ENCODE measurements around the gene PRM2. TPM values are rescaled to one million over a fixed set of nuclear protein-coding genes. Genes with fewer than 3 reads are reported as not detected.

Gene PRM2
- total RNA-seq, 4 donors from 2014 or later = not detected

DNA sequence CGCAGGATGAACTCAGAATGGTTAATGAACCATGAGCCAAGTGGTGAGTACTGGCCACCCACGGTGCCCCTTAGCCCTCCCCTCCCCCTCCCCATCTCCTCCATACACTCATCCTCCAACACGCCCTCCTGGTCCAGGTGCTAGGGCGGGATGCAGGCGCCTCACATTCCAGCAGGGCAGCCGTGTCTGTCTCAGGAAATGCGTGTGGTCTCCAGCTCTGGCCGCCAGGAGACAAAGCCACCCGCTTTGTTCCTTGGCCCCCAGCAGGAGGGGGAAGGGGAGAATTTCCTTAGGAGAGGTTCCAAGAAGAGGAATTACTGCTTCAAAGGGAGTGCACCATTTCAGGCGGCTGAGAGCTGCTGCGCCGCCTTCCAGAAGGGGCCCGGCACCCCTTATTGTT, 39.2 kb upstream of the PRM2 start:
- no peaks in the 10 kb centered on the region for H3K27me3 ChIP-seq
- WGBS, 2 donors (ENCODE audit: low coverage in 1 of 2) = 65 to 100% methylated on average over 1 to 9 of the region's 13 CpGs
- TF ChIP-seq POLR2A (IDR thresholded peaks at IDR 0.05) (no peak), POLR2AphosphoS5 (IDR thresholded peaks at IDR 0.05) (no peak), EP300 (IDR thresholded peaks at IDR 0.05) (no peak)
- TF ChIP-seq, protein P1, sequence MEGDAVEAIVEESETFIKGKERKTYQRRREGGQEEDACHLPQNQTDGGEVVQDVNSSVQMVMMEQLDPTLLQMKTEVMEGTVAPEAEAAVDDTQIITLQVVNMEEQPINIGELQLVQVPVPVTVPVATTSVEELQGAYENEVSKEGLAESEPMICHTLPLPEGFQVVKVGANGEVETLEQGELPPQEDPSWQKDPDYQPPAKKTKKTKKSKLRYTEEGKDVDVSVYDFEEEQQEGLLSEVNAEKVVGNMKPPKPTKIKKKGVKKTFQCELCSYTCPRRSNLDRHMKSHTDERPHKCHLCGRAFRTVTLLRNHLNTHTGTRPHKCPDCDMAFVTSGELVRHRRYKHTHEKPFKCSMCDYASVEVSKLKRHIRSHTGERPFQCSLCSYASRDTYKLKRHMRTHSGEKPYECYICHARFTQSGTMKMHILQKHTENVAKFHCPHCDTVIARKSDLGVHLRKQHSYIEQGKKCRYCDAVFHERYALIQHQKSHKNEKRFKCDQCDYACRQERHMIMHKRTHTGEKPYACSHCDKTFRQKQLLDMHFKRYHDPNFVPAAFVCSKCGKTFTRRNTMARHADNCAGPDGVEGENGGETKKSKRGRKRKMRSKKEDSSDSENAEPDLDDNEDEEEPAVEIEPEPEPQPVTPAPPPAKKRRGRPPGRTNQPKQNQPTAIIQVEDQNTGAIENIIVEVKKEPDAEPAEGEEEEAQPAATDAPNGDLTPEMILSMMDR (IDR thresholded peaks at IDR 0.05) = no peak
- H3K4me1 ChIP-seq = peaks cover 0 to 7% (median 0%) of the 10 kb centered on the region in 3 donors
- H3K27ac ChIP-seq = no peak overlapping the region
- H3K9me3 ChIP-seq = no peaks in the 10 kb centered on the region
- H3K36me3 ChIP-seq = no peaks in the 10 kb centered on the region
- ATAC-seq = no peak
- H3K4me3 ChIP-seq = no peak overlapping the region

DNA sequence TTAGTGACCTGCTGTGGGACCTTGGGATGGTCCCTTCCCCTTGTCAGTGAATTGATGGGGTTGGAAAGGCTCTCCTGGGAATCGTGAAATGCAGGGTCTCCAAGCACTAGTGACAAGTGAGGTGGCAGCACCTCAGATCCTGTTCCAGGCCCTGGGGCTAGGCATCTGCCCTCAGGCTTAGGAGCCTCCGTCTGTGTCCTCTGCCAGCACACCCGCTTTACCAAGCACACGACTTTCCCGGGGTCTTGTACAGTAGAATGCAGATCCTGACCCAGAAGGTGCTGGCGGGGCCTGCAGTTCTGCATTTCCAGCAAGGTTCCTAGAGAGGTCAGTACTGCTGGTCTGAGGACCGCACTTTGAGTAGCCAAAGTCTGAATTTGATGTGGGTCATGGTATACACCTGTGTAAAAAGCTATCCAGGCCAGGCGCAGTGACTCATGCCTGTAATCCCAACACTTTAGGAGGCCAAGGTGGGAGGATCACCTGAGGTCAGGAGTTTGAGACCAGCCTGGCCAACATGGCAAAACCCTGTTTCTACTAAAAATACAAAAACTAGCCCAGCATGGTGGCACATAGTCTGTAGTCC, 38.1 kb upstream of the PRM2 start:
- Histone ChIP-seq H3K9me3 (no peaks in the 10 kb centered on the region), H3K27me3 (no peaks in the 10 kb centered on the region), H3K4me1 (peaks cover 0 to 7% (median 0%) of the 10 kb centered on the region in 3 donors), H3K4me3 (no peak overlapping the region), H3K27ac (no peak overlapping the region), H3K36me3 (no peaks in the 10 kb centered on the region)
- WGBS, 2 donors (ENCODE audit: low coverage in 1 of 2) = 96% methylated on average over 4 of the region's 8 CpGs; no CpG with 5 or more reads in 1 of the 2 donors
- TF ChIP-seq POLR2AphosphoS5 (IDR thresholded peaks at IDR 0.05) (no peak), EP300 (IDR thresholded peaks at IDR 0.05) (no peak)
- TF ChIP-seq, protein P1 (IDR thresholded peaks at IDR 0.05) = no peak
- no peak for ATAC-seq

DNA sequence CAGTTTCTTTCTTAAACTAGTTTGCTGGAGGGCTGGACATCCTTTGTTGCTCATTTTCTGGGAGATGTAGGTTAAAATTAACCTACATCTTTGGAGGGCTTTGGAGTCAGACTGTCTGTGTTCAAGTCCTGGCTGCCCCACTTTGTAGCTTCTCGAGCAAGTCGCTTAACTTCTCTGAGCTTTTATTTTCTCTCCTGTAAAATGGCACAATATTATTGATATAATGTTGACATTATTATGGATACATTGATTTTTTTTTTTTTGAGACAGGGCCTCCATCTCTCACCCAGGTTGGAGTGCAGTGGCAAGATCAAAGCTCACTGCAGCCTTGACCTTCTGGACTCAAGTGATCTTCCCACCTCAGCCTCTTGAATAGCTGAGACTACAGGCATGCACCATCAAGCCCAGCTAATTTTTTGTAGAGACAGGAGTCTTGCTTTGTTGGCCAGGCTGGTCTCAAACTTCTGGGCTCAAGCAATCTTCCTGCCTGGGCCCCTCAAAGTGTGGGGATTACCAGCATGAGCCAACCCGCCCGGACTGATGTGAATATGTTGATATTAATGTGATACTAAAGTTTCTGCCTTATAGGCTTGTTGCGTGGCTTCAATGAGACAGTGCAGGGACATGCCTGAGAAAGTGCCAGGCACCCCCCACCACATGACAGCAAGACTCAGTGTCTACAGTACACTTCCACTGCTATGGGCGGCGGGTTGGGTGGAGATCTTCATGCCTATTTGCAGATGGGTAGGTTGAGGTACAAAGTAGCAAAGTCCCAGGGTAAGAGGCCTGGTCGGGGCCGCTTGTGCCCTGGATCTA, 37.4 kb upstream of the PRM2 start:
- H3K36me3 ChIP-seq = no peaks in the 10 kb centered on the region
- H3K9me3 ChIP-seq = no peaks in the 10 kb centered on the region
- H3K27me3 ChIP-seq = no peaks in the 10 kb centered on the region
- H3K4me1 ChIP-seq = peaks cover 0 to 7% (median 0%) of the 10 kb centered on the region in 3 donors
- no peak overlapping the region for H3K27ac ChIP-seq
- no peak for ATAC-seq
- 90 to 91% methylated on average over 4 to 6 of the region's 9 CpGs for WGBS, 2 donors (ENCODE audit: low coverage in 1 of 2)
- TF ChIP-seq POLR2AphosphoS5 (IDR thresholded peaks at IDR 0.05) (no peak), POLR2A (IDR thresholded peaks at IDR 0.05) (no peak)
- TF ChIP-seq, protein P1 (IDR thresholded peaks at IDR 0.05) = no peak
- no peak overlapping the region for H3K4me3 ChIP-seq

DNA sequence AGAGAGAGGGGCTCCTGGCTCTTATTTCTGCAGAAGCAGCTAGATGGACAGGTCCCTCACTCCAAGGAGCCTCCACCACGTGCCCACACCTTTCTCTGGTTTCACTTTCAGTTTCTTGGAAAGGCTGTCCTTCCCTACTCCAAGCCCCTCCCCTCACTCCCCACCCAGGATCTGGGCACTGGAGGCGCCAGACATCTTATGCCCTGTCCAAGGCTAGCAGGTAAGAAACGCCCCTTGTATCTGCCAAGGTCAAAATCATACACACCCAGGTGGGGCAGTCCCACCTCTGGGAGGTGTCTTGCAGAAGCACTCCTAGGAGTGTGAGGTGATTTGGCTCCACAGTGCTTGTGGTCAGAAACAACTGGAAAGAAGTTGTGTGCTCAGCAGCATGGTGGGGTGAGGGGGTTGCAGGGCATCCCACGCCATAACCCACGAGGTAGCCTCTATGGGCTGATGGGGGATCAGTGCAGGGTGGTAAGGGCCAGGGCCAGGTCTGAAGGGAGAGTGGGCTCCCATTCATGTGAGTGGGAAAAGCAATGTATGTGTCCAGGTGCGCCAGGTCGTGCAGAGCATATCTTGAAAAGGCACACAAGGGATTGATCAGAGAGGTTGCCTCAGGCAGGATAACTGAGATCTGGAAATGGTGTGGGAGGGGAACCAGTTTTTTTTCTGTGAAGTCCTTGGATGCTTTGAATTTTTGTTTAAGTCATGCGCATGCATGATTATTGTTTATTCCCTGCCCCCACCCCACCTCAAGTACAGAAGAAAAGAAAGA, 36.6 kb upstream of the PRM2 start:
- Histone ChIP-seq H3K9me3 (no peaks in the 10 kb centered on the region), H3K27me3 (no peaks in the 10 kb centered on the region), H3K36me3 (no peaks in the 10 kb centered on the region), H3K4me1 (peaks cover 0 to 7% (median 0%) of the 10 kb centered on the region in 3 donors), H3K27ac (no peak overlapping the region), H3K4me3 (no peak overlapping the region)
- no peak for ATAC-seq
- TF ChIP-seq, protein P1 (IDR thresholded peaks at IDR 0.05) = no peak
- no peak for TF ChIP-seq EP300 (IDR thresholded peaks at IDR 0.05)
- TF ChIP-seq POLR2A (IDR thresholded peaks at IDR 0.05) = no peak
- TF ChIP-seq POLR2AphosphoS5 (IDR thresholded peaks at IDR 0.05) = no peak
- 75 to 76% methylated on average over 4 to 6 of the region's 8 CpGs for WGBS, 2 donors (ENCODE audit: low coverage in 1 of 2)

All from gastroesophageal sphincter (tissue), 4 donors.